Activated CD4-positive, alpha-beta T cell treated with anti-CD3 and anti-CD28 coated beads, Interleukin-2, amount 50 U/mL, for 16 hours (primary cell): ENCODE data around the gene MDC1.
A peak's percentile ranks its signal among the peaks of the same experiment; 100 is the strongest.
"Not testable (repeated sequence)": the region's sequence is repeated elsewhere in the genome, so short reads cannot be mapped to it uniquely, and the experiment has no call there.

Experiments
- DNase-seq: peaks from one replicate; pipeline ENCODE4 v3.0.0-alpha.2; 2020

The MDC1 gene

DNA sequence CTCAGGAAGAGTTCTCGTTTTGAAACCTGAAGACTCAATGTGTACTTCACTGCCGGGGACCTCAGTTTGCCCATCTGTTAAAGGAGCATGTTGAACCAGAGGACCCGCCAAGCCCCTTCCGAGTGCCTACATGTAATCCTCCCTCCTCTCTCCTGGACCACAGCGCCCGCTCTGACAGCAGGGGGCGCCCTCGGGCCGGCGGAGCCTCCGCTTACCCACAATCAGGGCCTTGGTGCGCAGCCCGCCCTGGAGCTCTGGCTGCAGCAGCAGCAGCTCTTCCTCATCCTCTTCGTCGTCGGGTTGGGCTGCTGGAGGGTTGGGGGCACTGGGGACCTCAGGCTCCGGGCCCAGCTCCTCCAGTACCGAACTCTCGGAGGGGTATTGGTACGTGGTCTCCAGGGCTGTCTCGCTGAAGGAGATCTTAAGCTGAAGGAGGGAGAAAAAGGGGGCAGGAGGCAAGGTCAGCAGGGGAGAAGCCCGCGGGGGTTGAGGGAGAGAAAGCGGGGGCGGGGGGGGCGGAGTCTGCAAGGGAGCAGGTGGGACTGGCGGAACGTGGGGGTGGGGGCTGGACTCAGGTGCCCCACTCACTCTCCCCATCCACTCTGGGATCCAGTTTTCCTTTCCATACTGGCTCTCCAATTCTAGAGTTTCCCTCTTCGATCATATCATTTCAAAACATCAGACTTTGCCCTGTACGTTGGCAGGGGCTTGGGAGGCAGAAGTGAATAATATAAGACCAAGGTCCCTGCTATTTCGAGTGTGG lies 37.9 kb downstream of the MDC1 start:
- peak; percentile 94 for DNase-seq

DNA sequence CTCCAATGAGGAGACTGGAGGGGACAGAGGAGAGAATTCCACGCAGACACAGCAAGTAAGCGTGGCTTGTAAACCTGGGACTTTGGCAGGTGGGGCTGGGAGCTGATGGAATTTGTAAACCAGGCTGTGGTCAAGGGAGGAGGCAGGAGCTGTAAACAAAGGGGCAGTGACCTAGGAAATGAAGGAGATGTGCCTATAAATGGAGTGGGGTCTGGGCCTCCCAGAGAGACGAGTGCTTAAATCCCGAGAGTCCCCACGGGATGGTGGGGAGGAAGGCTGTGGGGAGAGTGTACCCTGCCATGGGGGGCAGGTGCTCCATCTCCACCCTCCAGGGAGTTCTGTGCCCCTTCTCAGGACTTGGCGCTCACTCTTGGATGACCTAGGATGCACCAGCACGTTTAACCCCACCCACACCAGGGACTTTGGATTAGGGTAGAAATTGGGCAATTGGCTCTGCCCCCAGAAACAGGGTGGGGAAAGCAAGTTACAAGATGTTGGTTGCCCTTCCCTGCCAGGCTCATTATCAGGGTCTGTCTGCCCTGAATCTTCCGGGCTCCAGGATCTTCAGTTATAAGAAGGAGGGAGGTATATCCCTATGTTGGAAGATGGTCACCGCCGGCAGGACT lies 40.3 kb downstream of the MDC1 start:
- DNase-seq: no peak

DNA sequence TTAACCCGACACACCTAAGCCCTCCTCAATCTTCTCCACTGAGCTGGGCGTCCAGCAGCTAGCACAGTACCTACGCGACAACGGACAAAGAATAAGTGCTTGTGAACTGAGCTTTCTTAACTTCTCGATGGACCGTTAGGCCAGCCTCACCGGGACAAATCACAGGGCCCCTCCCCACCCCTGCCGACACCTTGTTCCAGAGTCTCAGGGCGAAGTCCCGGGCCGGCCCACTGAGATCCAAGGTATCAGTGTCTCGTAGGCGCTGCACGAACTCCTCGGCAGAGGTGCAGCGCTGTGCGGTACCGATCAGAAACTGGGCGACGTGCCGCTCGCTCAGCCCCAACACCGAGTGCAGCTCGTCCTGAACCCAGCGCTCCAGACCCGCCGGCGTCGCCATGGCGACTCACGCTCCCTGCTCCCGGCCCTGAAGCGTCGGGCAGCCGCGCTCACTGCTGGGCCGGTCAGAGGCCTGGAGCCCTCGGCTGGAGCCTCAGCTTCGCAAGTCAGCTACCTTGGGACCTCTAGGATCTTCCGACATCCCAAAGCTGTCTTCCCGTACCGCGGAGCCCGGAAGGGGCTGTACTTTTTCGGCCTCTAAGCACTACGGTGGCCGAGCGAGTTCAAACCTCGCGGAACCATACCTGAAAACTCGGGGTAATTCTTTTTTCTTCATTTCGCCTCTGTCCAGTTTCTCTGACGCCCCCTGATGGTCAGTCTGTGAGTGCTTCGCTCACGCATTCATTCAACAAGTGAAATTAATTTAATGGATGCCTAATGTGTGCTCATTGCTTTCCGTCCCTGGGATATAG lies 44.4 kb downstream of the MDC1 start, which contains the start of gene DHX16:
TSS of gene DHX16 (minus strand) at position 562 of the 809 bp plus-strand sequence. CDS start at position 397, 165 bp downstream.
- DNase-seq: peak; percentile 96

DNA sequence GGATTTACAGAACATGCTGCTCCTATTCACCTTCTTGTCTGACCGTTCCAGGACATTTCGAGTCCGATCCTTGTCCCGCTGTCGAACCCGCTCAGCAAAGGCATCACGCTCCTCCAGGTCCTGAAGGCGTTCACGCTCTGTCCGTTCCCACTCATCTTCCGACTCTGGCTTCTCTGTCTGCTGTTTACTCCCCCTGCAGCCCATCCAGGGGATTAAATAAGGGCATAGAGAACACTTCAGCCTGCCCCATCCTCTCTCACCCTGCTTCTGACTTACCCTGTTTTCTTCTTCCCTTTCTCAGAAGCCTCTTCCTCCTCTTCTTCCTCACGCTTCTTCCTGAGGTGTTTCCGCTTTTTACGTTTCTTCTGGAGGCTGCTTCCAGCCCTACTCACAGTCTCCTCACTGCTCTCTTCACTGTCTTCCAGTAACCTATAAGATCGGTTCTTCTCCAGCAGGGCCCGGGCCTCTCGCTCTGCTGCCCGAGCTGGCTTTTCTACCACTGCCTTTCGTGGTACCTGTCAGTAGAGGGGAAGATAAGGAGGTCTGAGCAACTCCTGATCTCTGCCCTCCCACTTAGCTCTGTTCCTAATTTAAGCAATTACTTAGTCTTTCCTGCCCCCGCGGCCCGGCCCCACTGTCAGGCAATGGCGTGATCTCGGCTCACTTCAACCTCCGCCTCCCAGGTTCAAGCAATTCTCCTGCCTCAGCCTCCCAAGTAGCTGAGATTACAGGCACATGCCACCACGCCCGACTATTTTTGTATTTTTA lies 46.1 kb downstream of the MDC1 start:
- DNase-seq: no peak

DNA sequence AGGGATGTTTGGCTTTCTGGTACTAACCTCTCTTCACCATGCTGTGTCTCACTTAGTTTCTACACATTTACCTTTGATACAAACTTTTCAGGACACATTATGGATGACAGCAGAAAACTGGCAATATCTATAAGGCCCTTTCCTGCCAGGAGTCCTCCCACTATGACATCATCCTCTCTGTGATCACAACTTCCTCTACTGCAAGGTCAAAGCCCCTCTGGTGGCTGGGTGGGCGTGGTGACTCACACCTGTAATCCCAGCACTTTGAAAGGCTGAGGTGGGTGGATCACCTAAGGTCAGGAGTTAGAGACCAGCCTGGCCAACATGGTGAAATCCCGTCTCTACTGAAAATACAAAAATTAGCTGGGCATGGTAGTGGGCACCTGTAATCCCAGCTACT lies 50.8 kb downstream of the MDC1 start:
- peak; percentile 21 for DNase-seq

DNA sequence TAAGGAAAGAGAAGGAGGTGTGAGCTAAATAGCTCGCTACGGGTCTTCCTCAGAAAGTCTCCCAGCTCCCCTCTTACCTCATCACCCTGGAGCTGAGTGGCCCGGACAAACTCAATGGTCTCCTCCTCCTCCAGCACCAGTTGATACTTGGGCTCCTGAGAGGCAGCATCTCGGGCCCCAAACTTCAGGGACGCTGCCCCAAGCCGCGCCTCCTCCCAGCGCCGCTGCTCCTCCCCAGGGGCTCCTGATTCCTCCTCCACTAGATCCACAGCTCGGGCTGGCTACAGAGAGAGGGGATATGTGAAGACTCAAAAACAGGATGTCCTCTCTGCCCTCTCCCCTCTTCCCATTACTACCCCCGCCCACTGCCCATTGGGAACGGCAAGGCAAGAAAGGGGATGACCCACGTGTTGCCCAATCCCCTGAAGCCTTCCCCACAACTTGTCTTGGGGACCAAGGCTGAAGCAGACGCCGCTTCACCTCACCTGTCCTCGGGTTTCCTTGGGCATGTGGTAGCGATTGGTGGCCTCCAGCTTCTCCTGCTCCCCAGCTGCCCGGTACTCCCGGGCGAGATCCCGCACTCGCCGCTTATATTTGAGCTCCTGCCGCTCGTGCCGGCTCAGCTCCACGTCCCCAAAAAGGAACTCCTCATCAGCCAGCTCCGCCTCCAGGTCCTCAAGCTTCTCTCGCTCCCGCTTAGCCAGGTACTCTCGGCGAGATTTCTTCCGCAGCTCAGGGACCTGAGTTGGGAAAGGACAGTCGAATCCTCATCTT lies 51.9 kb downstream of the MDC1 start:
- DNase-seq: no peak

DNA sequence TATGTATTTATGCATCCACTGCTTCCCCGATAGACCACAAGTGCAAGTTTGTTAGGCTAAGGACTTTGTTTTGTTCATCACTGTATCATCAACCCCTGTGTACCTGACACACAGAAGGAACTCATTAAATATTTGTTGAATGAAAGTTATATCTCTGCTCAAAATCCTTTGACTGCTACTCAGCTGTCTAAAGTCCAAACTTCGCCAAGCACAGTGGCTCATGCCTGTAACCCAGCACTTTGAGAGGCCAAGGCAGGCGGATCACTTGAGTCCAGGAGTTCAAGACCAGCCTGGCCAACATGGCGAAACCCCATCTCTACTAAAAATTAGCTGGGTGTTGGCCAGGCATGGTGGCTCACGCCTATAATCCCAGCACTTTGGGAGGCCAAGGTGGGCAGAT lies 59.2 kb downstream of the MDC1 start:
- DNase-seq: not testable (repeated sequence)

DNA sequence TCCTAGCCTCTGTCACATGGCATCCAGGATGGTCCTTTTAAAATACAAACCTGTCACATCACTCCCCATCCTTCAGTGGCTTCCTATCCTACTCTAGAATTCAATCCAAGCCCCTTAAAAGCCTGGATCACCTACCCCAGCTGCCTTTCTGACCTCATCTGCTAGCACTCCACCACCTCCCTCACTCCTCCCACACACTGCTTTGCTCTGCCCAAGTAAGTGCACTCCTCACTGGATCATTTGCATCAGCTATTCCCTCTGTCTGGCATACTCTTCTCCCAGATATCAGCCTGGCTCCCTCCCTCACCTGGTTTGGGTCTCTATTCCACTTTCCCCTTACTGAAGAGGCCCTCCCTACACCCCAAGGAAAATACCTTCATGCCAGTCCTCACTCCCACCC lies 59.6 kb downstream of the MDC1 start:
- no peak for DNase-seq

DNA sequence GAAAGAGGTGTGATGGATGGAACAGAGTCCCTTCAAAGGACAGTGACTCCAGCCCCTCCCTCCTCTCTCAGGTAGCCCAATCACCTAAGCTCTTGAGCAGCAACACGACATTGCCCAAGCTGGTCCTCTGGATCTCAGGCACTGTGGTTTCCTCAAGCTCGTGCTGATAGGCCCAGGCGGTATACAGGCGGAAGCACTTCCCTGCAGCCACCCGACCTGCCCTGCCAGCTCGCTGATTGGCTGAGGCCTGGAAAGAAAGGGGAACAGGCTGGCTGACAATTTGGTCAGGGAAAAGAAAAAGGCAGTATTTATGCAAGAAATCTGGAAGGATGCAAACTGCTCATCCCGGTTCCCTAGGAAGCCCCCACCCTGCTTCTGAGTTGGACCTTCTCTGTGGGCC lies 60.6 kb downstream of the MDC1 start:
- no peak for DNase-seq

DNA sequence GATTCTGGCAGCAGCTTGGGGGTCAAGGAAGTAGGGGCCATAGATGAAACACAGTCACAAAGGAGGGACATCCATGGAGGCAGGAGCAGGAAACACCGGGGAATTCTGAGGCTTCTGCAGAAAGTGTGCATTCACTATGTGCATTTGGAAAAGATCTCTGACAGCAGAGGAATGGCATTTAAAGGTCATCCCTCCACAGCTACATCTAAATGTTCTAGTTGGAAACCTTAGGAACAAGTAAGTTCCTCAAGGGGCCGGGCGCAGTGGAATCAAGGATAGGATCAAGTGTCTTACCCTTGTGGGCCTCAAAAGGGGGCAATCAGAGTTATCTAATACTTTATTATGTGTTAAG lies 61.4 kb downstream of the MDC1 start:
- no peak for DNase-seq

DNA sequence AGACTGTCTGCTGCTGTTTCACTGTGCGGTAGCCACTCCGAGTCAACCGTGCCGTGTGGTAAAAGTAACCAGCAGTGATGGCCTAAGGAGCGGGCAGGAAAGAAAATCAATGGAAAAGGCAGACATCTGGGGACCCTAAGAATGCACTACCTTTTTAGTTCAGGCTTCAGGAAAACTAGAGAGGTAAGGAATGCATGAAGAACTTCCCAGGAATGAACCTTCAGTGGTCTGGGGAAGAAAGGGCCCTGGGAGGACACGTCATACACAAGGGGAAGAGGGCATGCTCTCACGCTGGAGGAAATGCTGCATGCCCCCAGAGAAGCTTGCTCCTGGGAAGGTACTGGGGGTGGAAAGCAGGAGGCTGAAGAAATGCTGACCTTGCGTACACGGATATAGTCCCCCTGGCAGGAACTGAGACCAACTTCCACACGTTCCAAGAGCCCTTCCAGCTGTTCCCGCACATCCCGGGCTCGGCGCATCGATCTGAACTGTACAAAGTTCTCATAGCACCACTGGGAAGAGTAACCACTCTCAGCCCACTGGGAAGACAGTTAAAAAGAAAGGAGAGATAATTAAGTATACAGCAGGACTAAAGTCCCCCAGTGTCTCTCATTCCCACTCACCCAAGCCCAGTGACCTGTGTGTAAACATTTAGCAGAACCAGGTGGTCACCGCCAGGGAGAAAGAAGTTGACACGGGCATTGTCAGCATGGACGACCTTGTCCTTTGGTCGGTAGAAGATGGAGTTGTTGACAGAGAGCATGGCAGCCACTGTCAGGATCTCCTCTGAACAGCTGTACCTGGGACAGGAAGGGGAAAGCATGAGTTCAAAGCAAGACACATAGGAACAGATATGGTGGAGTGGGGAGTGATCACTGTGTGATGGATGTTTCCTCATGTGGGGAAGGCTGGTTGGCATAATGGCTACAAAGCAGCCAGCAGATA lies 62.0 kb downstream of the MDC1 start:
- DNase-seq: no peak

DNA sequence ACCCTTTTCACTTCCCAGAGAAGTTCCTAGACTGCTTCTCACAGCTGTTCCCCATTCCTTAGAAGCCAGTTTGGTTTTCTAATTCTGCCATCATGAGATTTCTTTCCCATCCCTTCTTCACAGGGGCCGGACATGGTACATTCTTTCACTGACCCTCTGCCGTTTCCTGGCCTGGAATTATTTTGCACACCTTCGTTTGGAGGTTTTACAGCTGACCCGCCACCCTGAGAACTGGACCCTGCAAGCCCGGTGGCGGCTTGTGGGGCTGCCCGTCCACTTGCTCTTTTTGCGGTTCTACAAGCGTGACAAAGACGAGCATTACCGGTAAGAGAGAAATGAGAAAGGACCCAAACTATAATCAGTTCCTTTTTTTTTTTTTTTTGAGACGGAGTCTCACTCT lies 65.9 kb downstream of the MDC1 start:
- DNase-seq: no peak
